OCI-LY3 (cell line): ENCODE measurements around the gene GPR31.

Experiments
- H2AFZ ChIP-seq: fragments of 200-600, 300-600 bp; shearing (Covaris generic); 2 replicates; pipeline ENCODE4 v1.6.0; 2014; ENCODE audit warnings: antibody characterized with exemption, low read depth, low read length
- H3K27ac ChIP-seq: fragments of 200-600, 300-600 bp; sonication (generic); 2 replicates; pipeline ENCODE4 v1.5.1; 2014; ENCODE audit warnings: mild to moderate bottlenecking, low read length, moderate library complexity, mixed read lengths
- H3K27me3 ChIP-seq: fragments of 200-600, 300-600 bp; sonication (generic); 2 replicates; pipeline ENCODE4 v1.6.1; 2014; ENCODE audit warnings: low read depth, low read length, mixed read lengths
- H3K36me3 ChIP-seq: fragments of 200-600, 300-600 bp; sonication (generic); replicated peaks from 2 replicates; pipeline ENCODE3; 2014; ENCODE audit warnings: low read depth, low read length, mixed read lengths
- H3K4me1 ChIP-seq: fragments of 300-600, 200-600 bp; sonication (generic); 2 replicates; pipeline ENCODE4 v1.6.1; 2014; ENCODE audit warnings: low read length, mixed read lengths
- H3K4me2 ChIP-seq: fragments of 200-600, 300-600 bp; sonication (generic); 2 replicates; pipeline ENCODE4 v1.6.1; 2014; ENCODE audit warnings: low read length, mixed read lengths
- H3K4me3 ChIP-seq: fragments of 300-600, 200-600 bp; sonication (generic); 2 replicates; pipeline ENCODE4 v1.5.1; 2014; ENCODE audit warnings: antibody characterized with exemption, mild to moderate bottlenecking, low read length, moderate library complexity
- H3K79me2 ChIP-seq: fragments of 300-600, 200-600 bp; shearing (Covaris generic); 2 replicates; pipeline ENCODE4 v1.6.1; 2014; ENCODE audit warnings: mild to moderate bottlenecking, low read length, mixed read lengths
- H3K9ac ChIP-seq: fragments of 300-600, 200-600 bp; shearing (Covaris generic); 2 replicates; pipeline ENCODE4 v1.6.0; 2014; ENCODE audit warnings: mild to moderate bottlenecking, low read length, moderate library complexity
- H3K9me3 ChIP-seq: fragments of 200-600, 300-600 bp; shearing (Covaris generic); 2 replicates; pipeline ENCODE4 v1.6.1; 2014; ENCODE audit warnings: low read length, mixed read lengths; ENCODE audit not compliant: insufficient read depth
- H4K20me1 ChIP-seq: fragments of 200-600, 300-600 bp; sonication (generic); 2 replicates; pipeline ENCODE4 v1.6.1; 2016; ENCODE audit warnings: low read length, mixed read lengths; ENCODE audit not compliant: insufficient read depth
- CTCF ChIP-seq: fragments of 200-600, 300-600 bp; sonication (generic); IDR thresholded peaks from 2 replicates; pipeline ENCODE4 v1.5.1; 2014; ENCODE audit warnings: antibody characterized with exemption, low read length, low read depth
- EZH2phosphoT487 ChIP-seq: fragments of 200-600 bp; shearing (Covaris generic); IDR thresholded peaks from 2 replicates; pipeline ENCODE4 v1.6.1; 2018; ENCODE audit warnings: antibody characterized with exemption, mixed run types, low read depth

The GPR31 gene

GRCh38 chr6:167162591-167162990, 4.8 kb upstream of the GPR31 start:
- Histone ChIP-seq H3K27ac (no peak overlapping the region), H4K20me1 (no peaks in the 10 kb centered on the region), H3K79me2 (no peaks in the 10 kb centered on the region), H2AFZ (no peak overlapping the region), H3K27me3 (peaks cover 17% of the 10 kb centered on the region), H3K36me3 (no peaks in the 10 kb centered on the region), H3K9me3 (no peaks in the 10 kb centered on the region), H3K9ac (no peak overlapping the region), H3K4me3 (no peak overlapping the region), H3K4me1 (peaks cover 12% of the 10 kb centered on the region), H3K4me2 (no peak overlapping the region)
- TF ChIP-seq EZH2phosphoT487 = no peak
- no peak for TF ChIP-seq CTCF

GRCh38 chr6:167161851-167162467, 4.2 kb upstream of the GPR31 start:
- H3K36me3 ChIP-seq = no peaks in the 10 kb centered on the region

GRCh38 chr6:167157414-167157813, 366 bp downstream of the GPR31 start:
- Histone ChIP-seq H3K27ac (no peak overlapping the region), H3K27me3 (peaks cover 41% of the 10 kb centered on the region), H3K4me3 (no peak overlapping the region), H3K36me3 (no peaks in the 10 kb centered on the region), H3K4me2 (peak overlapping the region; percentile 30; the same call in 1 of the 2 replicates), H4K20me1 (no peaks in the 10 kb centered on the region), H3K9me3 (no peaks in the 10 kb centered on the region), H3K4me1 (peaks cover 34% of the 10 kb centered on the region), H3K79me2 (no peaks in the 10 kb centered on the region), H3K9ac (no peak overlapping the region), H2AFZ (no peak overlapping the region)
- TF ChIP-seq CTCF = no peak
- no peak for TF ChIP-seq EZH2phosphoT487

More at GRCh38 chr6:167161851-167162467, 4.2 kb upstream of the GPR31 start:
- Histone ChIP-seq H3K4me3 (no peak overlapping the region), H3K9me3 (no peaks in the 10 kb centered on the region), H3K9ac (no peak overlapping the region), H3K79me2 (no peaks in the 10 kb centered on the region), H2AFZ (no peak overlapping the region), H3K27me3 (peaks cover 17% of the 10 kb centered on the region), H3K4me1 (peaks cover 17% of the 10 kb centered on the region), H3K4me2 (no peak overlapping the region), H3K27ac (no peak overlapping the region), H4K20me1 (no peaks in the 10 kb centered on the region)
- TF ChIP-seq CTCF (no peak), EZH2phosphoT487 (no peak)

GRCh38 chr6:167154895-167155294, 2.9 kb downstream of the GPR31 start:
- Histone ChIP-seq H3K27me3 (peaks cover 36% of the 10 kb centered on the region), H3K4me2 (no peak overlapping the region), H3K4me1 (peaks cover 55% of the 10 kb centered on the region), H3K9me3 (no peaks in the 10 kb centered on the region), H3K27ac (no peak overlapping the region), H4K20me1 (no peaks in the 10 kb centered on the region), H3K9ac (no peak overlapping the region), H2AFZ (no peak overlapping the region), H3K36me3 (no peaks in the 10 kb centered on the region), H3K4me3 (no peak overlapping the region), H3K79me2 (no peaks in the 10 kb centered on the region)
- no peak for TF ChIP-seq EZH2phosphoT487
- TF ChIP-seq CTCF = no peak
